CD4-positive, alpha-beta T cell (primary cell): ENCODE data around the gene MST1. TPM values are rescaled to one million over a fixed set of nuclear protein-coding genes. Genes with fewer than 3 reads are reported as not detected.

Source experiments
- ATAC-seq: fragments of 200-7000 bp; cut with Tn5 transposase; one replicate; pipeline ENCODE4 v1.10.0; 2022; ENCODE audit warnings: mild to moderate bottlenecking; ENCODE audit not compliant: poor library complexity
- CTCF ChIA-PET: fragments of 350-600 bp; sonication (Branson Sonifier 250); formaldehyde crosslinking; loops from one replicate; lab custom pipeline; 2021; ENCODE audit warnings: antibody characterized with exemption, inconsistent platforms; lab: Charles Lee
- POLR2A ChIA-PET: fragments of 350-600 bp; sonication (Branson Sonifier 250); formaldehyde crosslinking; loops from one replicate; lab custom pipeline; 2021; ENCODE audit warnings: antibody characterized with exemption, inconsistent platforms; lab: Charles Lee
- DNase-seq, 14 experiments: peaks; one replicate each; pipeline ENCODE4 v3.0.0-alpha.2; 2013 to 2020; ENCODE audit warnings: mixed read lengths in 2 of 14
- H3K27ac ChIP-seq, 2 donors: one replicate each; pipeline versions ENCODE4 v1.5.1 to v1.7.0; 2013; ENCODE audit warnings: low read length in 2 of 2, low read depth in 1 of 2, mild to moderate bottlenecking in 1 of 2
- H3K27me3 ChIP-seq, 2 experiments: 1 replicate in 1 of 2; 2 replicates in 1 of 2; pipeline versions ENCODE4 v1.6.1 to v1.7.0; 2013; ENCODE audit warnings: low read length in 2 of 2, control low read depth in 1 of 2, mild to moderate bottlenecking in 1 of 2, moderate library complexity in 1 of 2; ENCODE audit not compliant: insufficient read depth in 2 of 2, control insufficient read depth in 1 of 2
- H3K36me3 ChIP-seq: one replicate; pipeline ENCODE4 v1.6.1; 2013; ENCODE audit warnings: low read length, control low read depth; ENCODE audit not compliant: insufficient read depth
- H3K4me1 ChIP-seq: one replicate; pipeline ENCODE4 v1.6.1; 2013; ENCODE audit warnings: low read length, control low read depth; ENCODE audit not compliant: insufficient read depth
- H3K4me3 ChIP-seq: one replicate; pipeline ENCODE4 v1.5.1; 2013; ENCODE audit warnings: mild to moderate bottlenecking, low read length, moderate library complexity
- H3K9me3 ChIP-seq, 2 experiments: 1 replicate in 1 of 2; 2 replicates in 1 of 2; pipeline versions ENCODE4 v1.6.1 to v1.7.0; 2013; ENCODE audit warnings: low read length in 2 of 2, mild to moderate bottlenecking in 2 of 2, control low read depth in 1 of 2, moderate library complexity in 1 of 2; ENCODE audit not compliant: control insufficient read depth in 1 of 2, insufficient read depth in 1 of 2
- H3K27ac Mint-ChIP-seq: one replicate; pipeline ENCODE4 v1.8.0; 2020; ENCODE audit warnings: mixed read lengths
- H3K27me3 Mint-ChIP-seq: one replicate; pipeline ENCODE4 v1.8.0; 2021; ENCODE audit warnings: mixed read lengths
- H3K36me3 Mint-ChIP-seq: one replicate; pipeline ENCODE4 v1.8.0; 2021; ENCODE audit warnings: low read depth, mixed read lengths
- H3K4me1 Mint-ChIP-seq: one replicate; pipeline ENCODE4 v1.8.0; 2021; ENCODE audit warnings: low read depth, mixed read lengths
- H3K4me3 Mint-ChIP-seq: one replicate; pipeline ENCODE4 v1.8.0; 2020; ENCODE audit warnings: mild to moderate bottlenecking, mixed read lengths
- H3K9me3 Mint-ChIP-seq: one replicate; pipeline ENCODE4 v1.8.0; 2020; ENCODE audit warnings: mixed read lengths
- intact Hi-C, 2 experiments: fragments of 100-400 bp; cut with DNase I in 1 of 2; cut with micrococcal nuclease in 1 of 2; formaldehyde crosslinking; loops; one replicate each; pipeline versions ENCODE4 v1.15.1 to v1.9.0; 2023 to 2025; cut with DNase I, micrococcal nuclease
- total RNA-seq, 174 experiments: library from RNA in 2 of 174; stranded (reverse) in 2 of 174; gene quantifications; one replicate each; pipeline ENCODE4 v1.2.3 and lab custom pipeline; 2021 to 2026
- TF ChIP-seq, protein P1 (sequence below): fragments of 200-600 bp; IDR thresholded peaks from one replicate; pipeline ENCODE4 v1.8.0; 2022; ENCODE audit warnings: antibody characterized with exemption, mild to moderate bottlenecking

MST1 gene
- total RNA-seq, 2 experiments from 2014 or later, result 7.8 TPM

DNA sequence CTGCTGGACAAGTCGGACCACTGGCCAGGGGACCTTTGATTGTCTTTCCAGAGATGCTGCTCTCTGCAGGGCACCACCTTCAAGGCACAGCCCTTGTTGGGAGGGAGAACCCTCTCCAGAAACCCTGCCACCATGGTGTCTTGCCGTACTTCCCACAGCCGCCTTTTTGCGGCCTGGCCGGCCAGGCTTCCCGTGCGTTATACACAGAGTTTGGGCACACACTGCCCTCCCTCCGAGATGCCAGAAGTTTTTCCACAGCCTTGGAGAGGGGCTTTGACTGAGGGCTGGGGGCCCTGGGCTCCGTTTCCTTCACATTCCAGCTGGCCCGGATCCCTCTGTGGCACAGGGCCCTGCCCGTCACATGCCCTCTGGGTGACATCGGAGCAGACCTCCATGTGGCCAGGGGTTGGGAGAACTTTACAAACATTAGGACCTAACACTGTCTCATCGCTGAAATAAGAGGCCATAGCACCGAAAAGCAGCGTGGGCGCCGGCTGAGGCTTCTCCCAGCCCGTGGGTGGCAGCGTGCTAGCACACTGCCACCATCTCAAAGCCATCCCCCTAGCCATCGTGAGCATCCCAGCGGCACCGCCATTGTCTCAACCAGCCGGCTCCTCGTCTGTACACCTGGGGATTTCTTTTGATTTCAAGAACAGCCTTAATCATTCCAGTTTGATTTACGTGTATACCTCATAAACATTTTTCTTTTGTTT is 21.4 kb downstream of the MST1 start:
- Histone ChIP-seq H3K36me3 (no peaks in the 10 kb centered on the region), H3K9me3 (no peaks in the 10 kb centered on the region), H3K4me1 (peaks cover 4% of the 10 kb centered on the region), H3K4me3 (no peak overlapping the region), H3K27me3 (no peaks in the 10 kb centered on the region), H3K27ac (no peak overlapping the region)
- H3K9me3 Mint-ChIP-seq, result no peaks in the 10 kb centered on the region
- intact Hi-C loops, result no loop called here
- POLR2A ChIA-PET, result no interaction called here
- no peak for DNase-seq
- H3K4me1 Mint-ChIP-seq, result peaks cover 8% of the 10 kb centered on the region
- no peak overlapping the region for H3K27ac Mint-ChIP-seq
- CTCF ChIA-PET, result no interaction called here
- H3K4me3 Mint-ChIP-seq, result no peak overlapping the region
- no peak for ATAC-seq
- TF ChIP-seq, protein P1, sequence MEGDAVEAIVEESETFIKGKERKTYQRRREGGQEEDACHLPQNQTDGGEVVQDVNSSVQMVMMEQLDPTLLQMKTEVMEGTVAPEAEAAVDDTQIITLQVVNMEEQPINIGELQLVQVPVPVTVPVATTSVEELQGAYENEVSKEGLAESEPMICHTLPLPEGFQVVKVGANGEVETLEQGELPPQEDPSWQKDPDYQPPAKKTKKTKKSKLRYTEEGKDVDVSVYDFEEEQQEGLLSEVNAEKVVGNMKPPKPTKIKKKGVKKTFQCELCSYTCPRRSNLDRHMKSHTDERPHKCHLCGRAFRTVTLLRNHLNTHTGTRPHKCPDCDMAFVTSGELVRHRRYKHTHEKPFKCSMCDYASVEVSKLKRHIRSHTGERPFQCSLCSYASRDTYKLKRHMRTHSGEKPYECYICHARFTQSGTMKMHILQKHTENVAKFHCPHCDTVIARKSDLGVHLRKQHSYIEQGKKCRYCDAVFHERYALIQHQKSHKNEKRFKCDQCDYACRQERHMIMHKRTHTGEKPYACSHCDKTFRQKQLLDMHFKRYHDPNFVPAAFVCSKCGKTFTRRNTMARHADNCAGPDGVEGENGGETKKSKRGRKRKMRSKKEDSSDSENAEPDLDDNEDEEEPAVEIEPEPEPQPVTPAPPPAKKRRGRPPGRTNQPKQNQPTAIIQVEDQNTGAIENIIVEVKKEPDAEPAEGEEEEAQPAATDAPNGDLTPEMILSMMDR, result no peak
- no peaks in the 10 kb centered on the region for H3K36me3 Mint-ChIP-seq
- H3K27me3 Mint-ChIP-seq, result no peaks in the 10 kb centered on the region

DNA sequence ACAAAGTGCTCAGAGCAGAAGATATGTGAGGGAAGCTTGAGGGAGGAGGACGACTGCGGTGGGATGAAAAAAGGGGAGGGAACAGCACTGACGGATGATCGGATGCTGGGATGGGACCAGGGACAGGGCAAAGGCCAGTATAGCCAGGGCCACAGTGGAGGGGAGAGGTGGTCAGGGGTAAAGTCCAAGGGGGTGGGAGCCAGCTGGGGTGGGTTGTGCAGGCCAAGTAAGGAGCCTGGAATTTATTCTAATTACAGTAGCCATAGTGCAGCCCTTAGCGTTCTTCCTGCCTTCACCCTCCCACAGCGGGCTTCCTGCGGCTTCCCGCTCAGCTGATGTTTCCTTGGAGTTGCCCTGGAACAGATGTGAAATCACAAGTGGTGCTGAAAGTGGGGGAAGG is 22.7 kb downstream of the MST1 start:
- TF ChIP-seq, protein P1, result no peak
- POLR2A ChIA-PET, result no interaction called here

DNA sequence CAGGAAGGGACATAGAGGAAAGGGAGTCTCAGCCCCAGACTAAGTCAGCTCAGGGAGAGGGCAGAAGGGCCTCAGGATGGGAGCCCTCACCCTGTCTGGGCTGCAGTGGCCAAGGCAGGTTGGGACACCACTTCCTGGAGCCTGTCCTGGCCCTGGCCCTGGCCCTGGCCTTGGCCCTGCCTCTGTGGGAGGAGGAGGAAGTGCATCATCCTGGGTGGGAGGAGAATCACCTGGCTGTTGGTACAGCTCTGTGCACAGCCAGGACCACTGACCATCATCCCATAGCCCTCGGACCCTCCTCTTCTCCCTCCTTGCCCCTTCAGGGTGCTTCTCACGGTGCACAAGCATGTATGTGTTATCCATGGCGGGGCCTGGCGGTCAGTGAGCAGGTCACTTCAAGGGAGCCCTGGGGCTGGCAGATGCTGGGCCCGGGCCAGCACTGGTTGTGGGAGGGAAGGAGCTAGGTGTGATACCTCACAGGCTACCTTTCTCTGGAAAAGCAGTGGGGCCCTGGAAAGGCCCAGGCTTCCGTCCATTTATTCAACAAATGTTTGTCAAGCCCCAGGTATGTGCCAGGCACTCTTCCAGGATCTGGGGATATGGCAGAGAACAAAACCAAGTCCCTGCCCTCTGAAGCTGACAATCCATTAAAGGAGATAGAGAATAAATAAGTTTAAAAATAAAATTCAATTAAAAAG is 23.3 kb downstream of the MST1 start:
- H3K4me1 ChIP-seq, result no peaks in the 10 kb centered on the region
- H3K36me3 Mint-ChIP-seq, result no peaks in the 10 kb centered on the region
- POLR2A ChIA-PET, result no interaction called here

More for the DNA sequence above, 22.7 kb downstream of the MST1 start:
- ATAC-seq (no peak), DNase-seq (no peak)
- CTCF ChIA-PET, result no interaction called here
- H3K9me3 ChIP-seq, result no peaks in the 10 kb centered on the region
- H3K27me3 ChIP-seq, result no peaks in the 10 kb centered on the region
- H3K4me1 ChIP-seq, result peaks cover 2% of the 10 kb centered on the region
- no peaks in the 10 kb centered on the region for H3K36me3 Mint-ChIP-seq
- no peaks in the 10 kb centered on the region for H3K9me3 Mint-ChIP-seq
- H3K27me3 Mint-ChIP-seq, result no peaks in the 10 kb centered on the region
- H3K27ac Mint-ChIP-seq, result no peak overlapping the region
- H3K36me3 ChIP-seq, result no peaks in the 10 kb centered on the region
- no peak overlapping the region for H3K27ac ChIP-seq
- H3K4me3 Mint-ChIP-seq, result no peak overlapping the region
- intact Hi-C loops, result no loop called here
- peaks cover 1% of the 10 kb centered on the region for H3K4me1 Mint-ChIP-seq
- no peak overlapping the region for H3K4me3 ChIP-seq

More for the DNA sequence above, 23.3 kb downstream of the MST1 start:
- CTCF ChIA-PET, result no interaction called here
- no peaks in the 10 kb centered on the region for H3K27me3 ChIP-seq
- Mint-ChIP-seq H3K4me1 (no peaks in the 10 kb centered on the region), H3K27ac (no peak overlapping the region), H3K4me3 (no peak overlapping the region), H3K9me3 (no peaks in the 10 kb centered on the region), H3K27me3 (no peaks in the 10 kb centered on the region)
- TF ChIP-seq, protein P1, result no peak
- ATAC-seq (no peak), DNase-seq (no peak)
- no peak overlapping the region for H3K4me3 ChIP-seq
- no peaks in the 10 kb centered on the region for H3K36me3 ChIP-seq
- intact Hi-C loops, result no loop called here
- H3K9me3 ChIP-seq, result no peaks in the 10 kb centered on the region
- H3K27ac ChIP-seq, result no peak overlapping the region
